ENCODE measurements around the gene KPTN. TPM values are rescaled to one million over a fixed set of nuclear protein-coding genes. Genes with fewer than 3 reads are reported as not detected.

Gene KPTN
- total RNA-seq, 1 donor from 2014 or later, result 3.2 TPM

GRCh38 chr19:47469719-47470118, 14.3 kb downstream of the KPTN start:
- DNase-seq (ENCODE audit: low read depth in 2 of 2), result no peak

GRCh38 chr19:47469363-47469700, 14.7 kb downstream of the KPTN start:
- DNase-seq (ENCODE audit: low read depth in 2 of 2), result no peak

DNA sequence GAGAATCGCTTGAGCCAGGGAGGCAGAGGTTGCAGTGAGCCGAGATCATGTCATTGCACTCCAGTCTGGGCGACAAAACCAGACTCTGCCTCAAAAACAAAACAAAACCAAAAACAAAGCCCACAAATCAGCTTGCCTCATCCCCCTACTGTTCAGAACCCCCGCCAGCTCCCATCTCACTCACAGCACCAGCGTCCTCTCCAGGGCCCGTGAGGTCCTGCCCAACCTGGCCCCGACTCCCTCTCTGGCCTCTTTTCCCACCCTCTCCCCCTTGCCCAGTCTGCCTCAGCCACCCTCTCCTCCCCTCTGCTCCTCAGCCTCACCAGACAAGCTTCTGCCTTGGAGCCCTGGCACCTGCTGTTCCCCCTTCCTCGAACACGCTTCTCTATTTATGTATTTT, 16.1 kb downstream of the KPTN start:
- no peak for DNase-seq (ENCODE audit: low read depth in 2 of 2)

GRCh38 chr19:47465957-47466356, 18.1 kb downstream of the KPTN start:
- DNase-seq (ENCODE audit: low read depth in 2 of 2), result no peak

- DNase-seq (ENCODE audit: low read depth in 2 of 2), result no peak
Observed at GRCh38 chr19:47464675-47465419, 19.2 kb downstream of the KPTN start.

- no peak for DNase-seq (ENCODE audit: low read depth in 2 of 2)
Observed at GRCh38 chr19:47461876-47462275, 22.1 kb downstream of the KPTN start.

- no peak for DNase-seq (ENCODE audit: low read depth in 2 of 2)
Observed at GRCh38 chr19:47459477-47459876, 24.5 kb downstream of the KPTN start.

GRCh38 chr19:47458672-47459071, 25.3 kb downstream of the KPTN start:
- no peak for DNase-seq (ENCODE audit: low read depth in 2 of 2)

DNA sequence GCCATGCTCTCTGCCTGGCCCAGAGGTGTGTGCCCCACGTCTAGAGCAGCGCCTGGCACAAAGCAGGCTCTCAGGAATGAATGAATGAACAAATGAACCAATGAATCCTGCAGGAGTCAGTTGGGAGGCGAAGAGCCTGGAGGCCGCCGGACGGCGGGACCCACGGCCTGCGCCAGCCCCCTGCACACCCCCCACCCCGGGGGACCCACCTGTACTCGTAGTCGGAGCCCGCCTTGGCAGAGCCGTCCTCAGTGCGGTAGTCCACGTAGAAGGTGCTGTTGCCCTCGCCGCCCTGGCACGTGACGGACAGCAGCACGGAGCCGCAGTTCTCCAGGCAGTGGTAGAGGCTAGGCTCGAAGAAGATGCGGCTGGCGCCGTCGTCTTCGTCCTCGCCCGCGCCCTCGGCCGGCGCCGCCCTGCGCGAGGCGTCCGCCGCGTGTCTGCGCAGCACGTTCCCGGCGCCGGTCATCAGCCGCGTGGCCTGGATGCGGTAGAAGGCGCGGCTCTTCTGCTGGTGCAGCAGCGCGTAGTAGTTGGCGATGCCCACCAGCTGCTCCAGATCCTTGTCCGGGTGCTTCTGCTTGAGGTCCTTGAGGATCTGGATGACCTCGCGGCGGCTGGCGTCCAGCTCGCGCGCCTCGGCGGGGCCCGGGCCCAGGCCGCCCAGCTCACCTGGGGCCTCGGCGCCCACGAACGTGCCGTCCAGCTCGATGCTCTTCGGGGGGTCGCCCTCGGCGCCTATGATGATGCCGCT, 27.1 kb downstream of the KPTN start:
- DNase-seq (ENCODE audit: low read depth in 2 of 2), result no peak

DNA sequence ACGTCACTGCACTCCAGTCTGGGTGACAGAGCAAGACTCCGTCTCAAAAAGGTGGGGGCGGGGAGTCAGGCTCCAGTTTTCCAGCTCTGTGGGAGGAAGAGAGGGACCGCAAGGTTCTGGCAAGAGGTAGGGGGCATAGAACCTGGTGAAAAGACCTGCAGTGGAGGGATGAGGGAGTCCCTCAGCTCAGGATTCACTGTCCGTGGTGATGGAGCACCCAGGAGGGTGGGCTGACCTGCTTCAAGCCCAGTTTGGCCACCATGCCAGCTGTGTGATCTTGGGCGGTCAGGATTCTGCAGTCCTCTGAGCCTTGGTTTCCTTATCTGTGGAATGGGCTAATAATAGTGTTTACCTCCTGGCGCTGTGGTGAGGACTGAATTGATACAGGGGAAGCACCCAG, 33.5 kb downstream of the KPTN start:
- no peak for DNase-seq (ENCODE audit: low read depth in 2 of 2)

DNA sequence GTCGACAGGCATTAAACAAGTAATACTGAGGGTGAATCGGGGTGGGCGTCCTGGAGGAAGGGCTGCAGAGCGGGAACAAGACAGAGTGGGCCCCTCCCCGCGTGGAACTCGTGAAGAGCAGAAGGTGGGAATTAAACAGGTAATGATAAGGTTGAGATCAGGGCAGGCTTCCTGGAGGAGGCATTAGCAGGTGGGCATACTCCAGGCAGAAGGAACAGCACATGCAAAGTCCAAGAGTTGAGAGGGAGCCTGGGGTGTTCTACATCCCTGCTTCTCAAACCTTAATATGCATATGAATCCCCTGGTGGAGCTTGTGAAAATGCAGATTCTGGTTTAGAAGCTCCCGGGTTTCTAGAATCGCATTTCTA, 35.7 kb downstream of the KPTN start:
- DNase-seq (ENCODE audit: low read depth in 2 of 2), result no peak

DNA sequence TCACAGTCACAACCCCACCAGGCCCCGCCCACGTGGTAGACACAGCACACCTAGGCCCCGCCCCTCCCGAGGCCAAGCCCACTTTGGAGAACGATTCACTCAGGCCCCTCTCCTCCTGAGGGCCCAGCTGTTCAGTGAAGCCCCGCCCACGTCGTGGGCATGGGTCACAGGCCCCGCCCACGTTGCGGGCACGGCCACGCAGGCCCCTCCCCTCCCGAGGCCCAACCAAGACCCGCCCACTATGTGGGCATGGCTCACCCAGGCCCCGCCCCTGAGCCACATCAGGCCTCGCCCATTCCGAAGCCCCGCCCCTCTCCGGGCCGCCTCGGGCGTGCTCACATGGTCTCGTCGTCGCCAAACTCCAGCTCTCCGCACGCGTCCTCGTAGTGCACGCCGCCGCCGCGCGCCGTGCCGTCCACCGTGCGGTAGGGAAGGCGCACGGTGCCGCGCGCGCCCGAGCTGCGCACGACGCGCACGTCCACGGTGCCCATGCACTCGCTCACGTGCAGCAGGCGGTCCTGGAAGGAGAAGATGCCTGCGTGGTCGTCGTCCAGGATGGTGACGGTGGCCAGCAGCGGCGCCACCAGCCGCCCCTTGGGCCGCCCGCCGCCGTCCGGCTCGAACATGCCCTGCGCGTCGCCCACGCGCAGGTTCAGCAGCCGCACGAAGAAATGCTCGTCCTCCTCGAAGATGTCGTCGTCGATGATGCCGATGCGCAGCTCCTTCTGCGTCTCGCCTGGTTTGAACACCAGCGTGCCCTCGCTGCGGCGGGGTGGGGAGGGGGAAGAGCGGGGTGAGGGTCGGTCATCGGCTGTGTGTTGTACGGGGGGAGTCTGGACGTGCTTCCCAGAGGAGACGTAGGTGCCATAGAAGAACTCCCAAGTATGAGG, 36.3 kb downstream of the KPTN start:
- DNase-seq (ENCODE audit: low read depth in 2 of 2), result peak; percentile 47 to 59

DNA sequence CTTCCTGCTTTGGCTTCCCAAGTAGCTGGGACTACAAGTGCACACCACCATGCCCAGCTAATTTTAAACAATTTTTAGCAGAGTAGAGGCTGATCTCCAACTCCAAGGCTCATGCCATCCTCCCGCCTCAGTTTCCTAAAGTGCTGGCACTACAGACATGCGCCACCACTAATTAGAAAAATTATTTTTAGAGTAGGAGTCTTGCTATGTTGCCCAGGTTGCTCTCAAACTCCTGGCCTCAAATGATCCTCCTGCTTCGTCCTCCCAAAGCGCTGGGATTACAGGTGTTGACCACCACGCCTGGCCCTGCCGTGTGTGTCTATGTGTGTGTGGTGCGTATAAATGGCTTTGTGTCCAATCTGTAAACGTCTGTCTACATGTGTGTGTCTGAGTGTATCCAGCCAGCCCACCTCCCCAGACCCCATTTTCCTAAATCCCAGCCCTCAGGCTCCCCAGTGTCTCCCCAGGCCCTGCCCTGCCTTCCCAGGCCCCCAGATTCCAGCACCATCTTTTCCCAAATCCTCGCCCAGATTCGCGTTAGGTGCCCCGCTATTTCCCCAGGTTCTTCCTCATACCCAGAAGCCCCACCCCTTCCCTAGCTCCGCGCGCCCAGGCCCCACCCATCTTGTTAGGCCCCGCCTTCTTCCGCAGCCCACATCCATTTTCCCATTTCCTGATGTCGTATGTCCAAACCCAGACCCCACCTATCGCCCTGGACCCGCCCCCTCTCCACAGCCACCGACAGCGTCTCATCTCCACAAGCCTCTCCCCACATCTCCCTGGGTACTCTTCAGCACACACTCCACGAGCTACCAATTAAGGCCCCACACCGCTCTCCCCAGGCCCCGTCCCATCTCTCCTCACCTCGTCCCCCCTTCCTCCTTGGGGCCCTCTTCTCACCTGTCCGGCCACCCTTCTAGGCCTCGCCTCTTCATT, 37.2 kb downstream of the KPTN start:
- DNase-seq (ENCODE audit: low read depth in 2 of 2), result peak in 1 of 2 donors; percentile 28

DNA sequence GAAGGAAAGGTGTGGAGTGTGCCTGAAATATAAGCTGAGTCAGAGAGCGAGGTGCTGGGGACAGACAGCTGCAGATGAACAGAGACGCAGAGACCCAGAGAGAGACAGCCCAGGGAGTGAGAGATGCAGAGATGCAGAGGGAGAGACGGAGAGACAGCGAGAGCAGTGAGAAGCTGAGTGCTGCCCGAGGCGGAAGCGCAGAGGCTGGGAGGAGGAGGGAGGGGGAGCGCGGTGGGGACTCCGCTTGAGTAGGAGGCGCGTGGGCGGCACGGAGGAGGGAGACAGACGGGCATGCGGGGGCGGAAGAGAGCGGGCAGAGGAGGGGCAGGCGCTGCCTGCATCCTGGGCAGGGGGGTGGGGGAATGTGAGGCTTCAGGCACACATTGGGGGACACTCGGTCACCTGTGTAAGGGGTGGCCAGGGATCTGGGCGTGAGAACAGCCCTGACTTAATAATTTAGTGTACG, 38.0 kb downstream of the KPTN start:
- peak in 1 of 2 donors; percentile 25 for DNase-seq (ENCODE audit: low read depth in 2 of 2)

- no peak for DNase-seq (ENCODE audit: low read depth in 2 of 2)
Observed at GRCh38 chr19:47445527-47445926, 38.5 kb downstream of the KPTN start.

- peak; percentile 14 to 29 for DNase-seq (ENCODE audit: low read depth in 2 of 2)
Observed at GRCh38 chr19:47444388-47444821, 39.6 kb downstream of the KPTN start.

DNA sequence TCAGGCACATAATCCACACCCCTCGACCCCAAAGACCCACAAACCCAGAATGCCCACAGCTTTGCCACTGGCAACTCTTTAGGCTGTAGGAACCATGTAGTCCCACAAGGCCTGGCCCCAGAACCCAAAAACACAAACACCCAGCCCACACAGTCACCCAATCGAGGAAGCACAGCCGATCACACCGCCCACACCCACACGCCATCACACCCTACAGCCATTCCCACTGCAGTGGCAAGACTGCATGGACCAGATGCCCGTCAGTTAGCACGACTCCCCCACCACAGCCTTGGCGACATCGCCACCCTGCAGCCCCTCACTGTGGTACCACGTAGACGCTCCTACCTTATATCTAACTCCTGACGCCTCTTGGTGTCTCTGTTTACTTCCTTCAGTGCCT, 40.7 kb downstream of the KPTN start:
- DNase-seq (ENCODE audit: low read depth in 2 of 2), result no peak

- DNase-seq (ENCODE audit: low read depth in 2 of 2), result peak in 1 of 2 donors; percentile 11
Observed at GRCh38 chr19:47438793-47439220, 45.2 kb downstream of the KPTN start.

- DNase-seq (ENCODE audit: low read depth in 2 of 2), result no peak
Observed at GRCh38 chr19:47437500-47437899, 46.5 kb downstream of the KPTN start.

DNA sequence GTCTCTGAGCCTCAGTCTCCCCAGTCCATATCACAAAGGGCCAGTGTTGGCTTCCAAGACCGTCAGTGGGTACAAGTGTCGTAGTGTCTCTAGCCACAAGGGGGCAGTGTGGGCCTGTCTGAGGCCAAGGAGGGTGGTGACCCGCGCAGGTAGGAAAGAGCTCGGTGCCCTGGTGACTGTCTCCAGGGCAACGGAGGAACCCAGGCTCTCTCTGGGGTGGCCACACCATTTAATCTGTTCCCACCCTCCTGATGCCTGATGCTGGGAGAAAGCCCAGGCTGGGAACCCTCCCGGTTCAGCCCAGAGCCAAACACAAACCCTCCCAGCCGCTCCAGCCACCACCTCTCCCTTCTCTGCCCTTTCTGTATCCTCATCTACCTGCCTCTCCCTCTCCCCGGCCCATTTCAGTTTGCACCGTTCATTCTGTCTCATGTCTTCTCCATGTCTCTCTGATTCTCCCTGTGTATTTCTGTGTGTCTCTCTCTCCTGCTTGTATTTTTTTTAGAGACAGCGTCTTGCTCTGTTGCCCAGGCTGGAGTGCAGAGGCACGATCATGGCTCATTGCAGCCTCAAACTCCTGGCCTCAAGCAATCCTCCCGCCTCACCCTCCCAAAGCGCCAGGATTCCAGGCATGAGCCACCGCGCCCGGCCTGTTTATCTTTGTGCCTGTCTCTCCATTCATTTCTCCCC, 47.2 kb downstream of the KPTN start:
- DNase-seq (ENCODE audit: low read depth in 2 of 2), result peak; percentile 59 to 77
